ENCODE results near the gene STRIP1. TPM values are rescaled to one million over a fixed set of nuclear protein-coding genes. Genes with fewer than 3 reads are reported as not detected.

Gene STRIP1
- total RNA-seq, 1 donor from 2014 or later, result 44.5 TPM

DNA sequence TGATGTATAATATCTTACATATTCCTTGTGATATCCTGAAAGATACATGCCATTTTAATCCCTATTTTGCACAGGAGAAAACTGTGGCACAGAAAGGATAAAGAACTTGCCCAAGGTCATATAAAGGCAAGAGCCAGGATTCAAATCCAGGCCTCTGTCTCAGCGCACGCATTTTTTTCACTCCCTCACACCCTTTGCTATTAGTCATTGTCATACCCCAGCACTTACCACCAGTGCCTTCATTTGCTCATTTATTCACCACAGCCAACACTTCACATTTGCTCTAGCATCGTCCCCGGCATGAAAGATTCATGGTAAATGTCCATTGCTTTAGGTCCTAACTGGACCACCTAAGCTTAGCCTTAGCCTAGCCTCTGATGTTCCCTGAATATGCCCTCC lies 21.9 kb downstream of the STRIP1 start:
- TF ChIP-seq, protein P1, sequence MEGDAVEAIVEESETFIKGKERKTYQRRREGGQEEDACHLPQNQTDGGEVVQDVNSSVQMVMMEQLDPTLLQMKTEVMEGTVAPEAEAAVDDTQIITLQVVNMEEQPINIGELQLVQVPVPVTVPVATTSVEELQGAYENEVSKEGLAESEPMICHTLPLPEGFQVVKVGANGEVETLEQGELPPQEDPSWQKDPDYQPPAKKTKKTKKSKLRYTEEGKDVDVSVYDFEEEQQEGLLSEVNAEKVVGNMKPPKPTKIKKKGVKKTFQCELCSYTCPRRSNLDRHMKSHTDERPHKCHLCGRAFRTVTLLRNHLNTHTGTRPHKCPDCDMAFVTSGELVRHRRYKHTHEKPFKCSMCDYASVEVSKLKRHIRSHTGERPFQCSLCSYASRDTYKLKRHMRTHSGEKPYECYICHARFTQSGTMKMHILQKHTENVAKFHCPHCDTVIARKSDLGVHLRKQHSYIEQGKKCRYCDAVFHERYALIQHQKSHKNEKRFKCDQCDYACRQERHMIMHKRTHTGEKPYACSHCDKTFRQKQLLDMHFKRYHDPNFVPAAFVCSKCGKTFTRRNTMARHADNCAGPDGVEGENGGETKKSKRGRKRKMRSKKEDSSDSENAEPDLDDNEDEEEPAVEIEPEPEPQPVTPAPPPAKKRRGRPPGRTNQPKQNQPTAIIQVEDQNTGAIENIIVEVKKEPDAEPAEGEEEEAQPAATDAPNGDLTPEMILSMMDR (IDR thresholded peaks at IDR 0.05; ENCODE audit: insufficient read depth, low read length, severe bottlenecking), result no peak
- Histone ChIP-seq H3K4me3 (ENCODE audit: low read depth, low read length) (no peak overlapping the region), H3K27me3 (ENCODE audit: control insufficient read depth, insufficient read depth, low read length) (no peaks in the 10 kb centered on the region), H3K36me3 (ENCODE audit: control insufficient read depth, insufficient read depth, low read length) (peaks cover 28% of the 10 kb centered on the region)
- DNase-seq (ENCODE audit: low read depth), result no peak
- no peak for FAIRE-seq

DNA sequence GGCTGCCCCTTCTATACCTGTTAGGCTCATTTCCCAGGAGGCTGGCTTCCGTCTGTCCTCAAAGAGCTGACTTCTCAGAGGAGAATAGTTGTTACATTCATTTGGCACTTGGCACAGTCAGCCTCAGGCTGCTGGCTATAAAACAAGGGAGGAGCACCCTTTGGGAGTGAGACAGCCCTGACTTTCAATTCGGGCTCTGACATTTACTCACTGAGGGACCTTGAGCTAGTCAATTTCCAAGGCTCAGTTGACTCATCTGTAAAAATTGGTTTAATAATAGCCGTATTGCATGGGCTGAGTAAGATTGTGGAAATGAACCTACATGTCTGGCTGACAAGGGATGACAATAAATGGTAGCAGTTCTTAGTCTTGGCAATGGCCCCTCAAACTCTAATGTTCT lies 22.4 kb downstream of the STRIP1 start:
- TF ChIP-seq, protein P1 (IDR thresholded peaks at IDR 0.05; ENCODE audit: insufficient read depth, low read length, severe bottlenecking), result no peak
- Histone ChIP-seq H3K27me3 (ENCODE audit: control insufficient read depth, insufficient read depth, low read length) (no peaks in the 10 kb centered on the region), H3K36me3 (ENCODE audit: control insufficient read depth, insufficient read depth, low read length) (peaks cover 24% of the 10 kb centered on the region), H3K4me3 (ENCODE audit: low read depth, low read length) (no peak overlapping the region)
- DNase-seq (ENCODE audit: low read depth), result peak; percentile 35
- FAIRE-seq, result no peak

DNA sequence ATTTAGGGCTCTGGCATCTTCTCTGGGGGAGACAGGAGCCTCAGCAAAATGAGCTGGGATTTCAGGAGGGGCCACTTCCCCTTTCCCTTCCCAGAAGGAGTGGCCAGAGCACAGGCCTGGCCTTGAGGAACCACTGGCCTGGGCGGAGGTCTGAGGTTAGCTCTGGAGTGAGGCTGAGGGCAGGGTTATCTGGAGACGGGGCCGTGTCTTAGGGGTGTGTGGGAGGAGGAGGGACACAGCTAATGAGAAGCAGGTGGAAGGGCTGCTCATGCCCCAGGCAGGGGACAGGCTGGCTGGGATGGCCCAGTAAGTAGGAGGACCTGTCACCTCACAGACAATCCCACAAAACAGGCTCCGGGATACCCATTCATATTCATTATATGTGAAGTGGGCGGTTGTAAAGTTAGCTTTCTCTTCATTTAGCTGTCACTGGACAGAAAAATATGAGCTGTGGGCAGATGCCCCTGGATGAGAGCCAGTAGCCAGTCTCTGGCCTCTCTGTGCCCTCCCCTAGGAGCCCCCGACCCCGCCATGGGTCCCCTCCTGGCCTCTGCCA lies 23.6 kb downstream of the STRIP1 start:
- TF ChIP-seq, protein P1 (IDR thresholded peaks at IDR 0.05; ENCODE audit: insufficient read depth, low read length, severe bottlenecking), result no peak
- DNase-seq (ENCODE audit: low read depth) (no peak), FAIRE-seq (no peak)
- no peaks in the 10 kb centered on the region for H3K27me3 ChIP-seq (ENCODE audit: control insufficient read depth, insufficient read depth, low read length)
- peaks cover 23% of the 10 kb centered on the region for H3K36me3 ChIP-seq (ENCODE audit: control insufficient read depth, insufficient read depth, low read length)
- no peak overlapping the region for H3K4me3 ChIP-seq (ENCODE audit: low read depth, low read length)

GRCh38 chr1:110058591-110058990 lies 24.2 kb downstream of the STRIP1 start:
- no peaks in the 10 kb centered on the region for H3K27me3 ChIP-seq (ENCODE audit: control insufficient read depth, insufficient read depth, low read length)
- no peak for FAIRE-seq
- peaks cover 18% of the 10 kb centered on the region for H3K36me3 ChIP-seq (ENCODE audit: control insufficient read depth, insufficient read depth, low read length)
- TF ChIP-seq, protein P1 (IDR thresholded peaks at IDR 0.05; ENCODE audit: insufficient read depth, low read length, severe bottlenecking), result no peak
- no peak for DNase-seq (ENCODE audit: low read depth)
- no peak overlapping the region for H3K4me3 ChIP-seq (ENCODE audit: low read depth, low read length)

- no peak for FAIRE-seq
- no peak for DNase-seq (ENCODE audit: low read depth)
These were observed 24.9 kb downstream of the STRIP1 start for GRCh38 chr1:110059133-110059863.

More at GRCh38 chr1:110059133-110059863, 24.9 kb downstream of the STRIP1 start:
- Histone ChIP-seq H3K27me3 (ENCODE audit: control insufficient read depth, insufficient read depth, low read length) (no peaks in the 10 kb centered on the region), H3K4me3 (ENCODE audit: low read depth, low read length) (no peak overlapping the region), H3K36me3 (ENCODE audit: control insufficient read depth, insufficient read depth, low read length) (peaks cover 13% of the 10 kb centered on the region)
- TF ChIP-seq, protein P1 (IDR thresholded peaks at IDR 0.05; ENCODE audit: insufficient read depth, low read length, severe bottlenecking), result no peak

Measured in bronchial epithelial cell (primary cell).